H1 (cell line): Measurements from ENCODE around the gene LZTFL1. TPM values are rescaled to one million over a fixed set of nuclear protein-coding genes. Genes with fewer than 3 reads are reported as not detected.

Experiments used
- BACH1 ChIP-seq: IDR thresholded peaks from 2 replicates; pipeline ENCODE4 v1.6.1; 2012; ENCODE audit warnings: low read length, improper control_type of control experiment
- CBX8 ChIP-seq: fragments of 300-800, 300-1000 bp; sonication (generic); IDR thresholded peaks from 2 replicates; pipeline ENCODE4 v1.7.1; 2016; ENCODE audit warnings: low read depth, low read length, borderline replicate concordance
- CHD2 ChIP-seq: IDR thresholded peaks from 2 replicates; pipeline ENCODE4 v1.6.1; 2012; ENCODE audit warnings: low read length, improper control_type of control experiment
- CTBP2 ChIP-seq: IDR thresholded peaks from 2 replicates; pipeline ENCODE4 v1.7.0; 2011; ENCODE audit warnings: borderline replicate concordance, mild to moderate bottlenecking, moderate library complexity, mixed read lengths, low read length; ENCODE audit not compliant: insufficient read depth, insufficient read length
- FOSL1 ChIP-seq: IDR thresholded peaks from 2 replicates; pipeline ENCODE4 v1.6.1; 2011; ENCODE audit warnings: mild to moderate bottlenecking, low read depth, low read length, moderate library complexity; ENCODE audit not compliant: insufficient read depth
- GABPA ChIP-seq: IDR thresholded peaks from 2 replicates; pipeline ENCODE4 v1.6.1; 2011; ENCODE audit warnings: mild to moderate bottlenecking, low read length, moderate library complexity, borderline replicate concordance; ENCODE audit not compliant: insufficient read depth
- GTF2F1 ChIP-seq: IDR thresholded peaks from 2 replicates; pipeline ENCODE4 v1.6.1; 2012; ENCODE audit warnings: low read depth, low read length, improper control_type of control experiment, borderline replicate concordance
- JUND ChIP-seq: IDR thresholded peaks from 2 replicates; pipeline ENCODE4 v1.6.1; 2011; ENCODE audit warnings: mild to moderate bottlenecking, improper control_type of control experiment, low read length
- KDM4A ChIP-seq: IDR thresholded peaks from one replicate; pipeline ENCODE4 v1.7.1; 2012; ENCODE audit warnings: low read depth, mild to moderate bottlenecking, moderate library complexity, low read length, inconsistent platforms; ENCODE audit not compliant: severe bottlenecking
- NANOG ChIP-seq: IDR thresholded peaks from 2 replicates; pipeline ENCODE4 v1.6.1; 2011; ENCODE audit warnings: low read length, low read depth, mild to moderate bottlenecking, inconsistent platforms; ENCODE audit not compliant: insufficient read depth, poor library complexity, severe bottlenecking
- RXRA ChIP-seq: IDR thresholded peaks from 2 replicates; pipeline ENCODE4 v1.6.1; 2011; ENCODE audit warnings: low read depth, mild to moderate bottlenecking, low read length, moderate library complexity; ENCODE audit not compliant: insufficient read depth
- SIX5 ChIP-seq: IDR thresholded peaks from 2 replicates; pipeline ENCODE4 v1.6.1; 2011; ENCODE audit warnings: mild to moderate bottlenecking, low read depth, low read length
- SP1 ChIP-seq: IDR thresholded peaks from 2 replicates; pipeline ENCODE4 v1.6.1; 2011; ENCODE audit warnings: low read depth, low read length
- TAF7 ChIP-seq: optimal IDR thresholded peaks from 2 replicates; pipeline ENCODE3; 2011; ENCODE audit warnings: low read depth, mild to moderate bottlenecking, inconsistent platforms, low read length, moderate library complexity, borderline replicate concordance
- TEAD4 ChIP-seq: IDR thresholded peaks from 2 replicates; pipeline ENCODE4 v1.6.1; 2012; ENCODE audit warnings: low read depth, low read length, inconsistent platforms, mixed read lengths
- polyA plus RNA-seq, 7 experiments: library from polyadenylated mRNA; depleted of rRNA in 3 of 7; stranded (reverse) in 5 of 7; unstranded in 2 of 7; fragments of >200 nt in 5 of 7; fragments of 200-250 nt in 2 of 7; gene quantifications; 1 replicate in 5 of 7; 2 replicates in 1 of 7; 4 replicates in 1 of 7; pipeline versions ENCODE4 v1.2.1 to v1.2.3, GENCODE V29; 2011 to 2013; ENCODE audit warnings: missing spikeins in 2 of 7, mixed read lengths in 2 of 7
- total RNA-seq: library from RNA; stranded (reverse); fragmentation: NEBNext Ultra II Directional; extraction: Animal tissue kit (Norgen Biotek cat#: 25700); gene quantifications from 2 replicates; pipeline ENCODE4 v1.2.1, GENCODE V29; 2021
- TF ChIP-seq, protein P1 (sequence below): IDR thresholded peaks from 2 replicates; pipeline ENCODE4 v1.6.1; 2012; ENCODE audit warnings: inconsistent platforms
- TF ChIP-seq, protein P2 (sequence below): IDR thresholded peaks from 2 replicates; pipeline ENCODE4 v1.6.1; 2012; ENCODE audit warnings: inconsistent platforms
- TF ChIP-seq, protein P3 (sequence below): IDR thresholded peaks from 2 replicates; pipeline ENCODE4 v1.6.1; 2012; ENCODE audit warnings: low read length, inconsistent platforms
- TF ChIP-seq, protein P4 (sequence below): IDR thresholded peaks from 2 replicates; pipeline ENCODE4 v1.6.1; 2011; ENCODE audit warnings: low read length, improper control_type of control experiment

Gene LZTFL1
- total and polyA plus RNA-seq, 2 of the 8 experiments (the other 6 are each of a cell fraction or from before 2014, with no cell fraction given) = 8.7 to 11.5 TPM

DNA sequence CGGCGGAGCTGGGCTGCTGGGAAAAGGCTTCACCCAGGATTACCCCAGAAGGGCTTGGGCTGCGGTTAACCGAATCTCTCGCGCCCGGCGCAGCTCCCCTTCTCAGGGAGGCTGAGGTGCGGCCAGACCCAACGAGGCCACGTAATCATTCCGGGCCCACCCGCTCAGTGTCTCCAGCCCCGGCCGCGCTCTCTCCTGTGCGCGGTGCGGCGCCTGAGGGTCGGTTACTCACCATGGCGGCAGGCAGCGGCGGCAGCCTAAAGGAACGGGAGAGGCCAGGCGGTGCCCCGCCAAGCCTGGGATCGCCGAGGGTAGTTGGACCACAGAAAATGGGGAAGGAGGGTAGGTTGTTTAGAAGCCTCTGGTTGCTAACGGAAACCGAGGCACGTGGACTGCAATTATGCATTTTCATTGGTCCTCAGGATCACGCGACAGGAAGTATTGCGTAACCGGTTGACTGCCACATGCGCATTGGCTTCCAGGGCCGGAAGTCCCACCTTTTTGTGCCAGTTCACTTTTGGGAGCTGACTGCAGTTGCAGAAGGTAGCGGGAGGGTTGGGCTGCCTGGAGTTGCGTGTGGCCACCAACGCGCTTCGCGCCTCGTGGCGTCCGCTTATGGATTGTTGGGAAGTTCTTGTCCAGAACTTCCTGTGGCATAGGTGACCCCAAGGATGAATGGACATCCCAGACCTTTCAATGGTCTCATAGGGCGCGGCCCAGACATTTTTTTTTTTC is at the start of gene LZTFL1 (continued):
- no peak for TF ChIP-seq SIX5
- TF ChIP-seq, protein P1, sequence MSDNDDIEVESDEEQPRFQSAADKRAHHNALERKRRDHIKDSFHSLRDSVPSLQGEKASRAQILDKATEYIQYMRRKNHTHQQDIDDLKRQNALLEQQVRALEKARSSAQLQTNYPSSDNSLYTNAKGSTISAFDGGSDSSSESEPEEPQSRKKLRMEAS = peak; percentile 97
- TF ChIP-seq TAF7 = no peak
- no peak for TF ChIP-seq GTF2F1
- TF ChIP-seq BACH1 = no peak
- TF ChIP-seq, protein P2, sequence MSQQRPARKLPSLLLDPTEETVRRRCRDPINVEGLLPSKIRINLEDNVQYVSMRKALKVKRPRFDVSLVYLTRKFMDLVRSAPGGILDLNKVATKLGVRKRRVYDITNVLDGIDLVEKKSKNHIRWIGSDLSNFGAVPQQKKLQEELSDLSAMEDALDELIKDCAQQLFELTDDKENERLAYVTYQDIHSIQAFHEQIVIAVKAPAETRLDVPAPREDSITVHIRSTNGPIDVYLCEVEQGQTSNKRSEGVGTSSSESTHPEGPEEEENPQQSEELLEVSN = peak; percentile 90
- no peak for TF ChIP-seq FOSL1
- TF ChIP-seq, protein P3, sequence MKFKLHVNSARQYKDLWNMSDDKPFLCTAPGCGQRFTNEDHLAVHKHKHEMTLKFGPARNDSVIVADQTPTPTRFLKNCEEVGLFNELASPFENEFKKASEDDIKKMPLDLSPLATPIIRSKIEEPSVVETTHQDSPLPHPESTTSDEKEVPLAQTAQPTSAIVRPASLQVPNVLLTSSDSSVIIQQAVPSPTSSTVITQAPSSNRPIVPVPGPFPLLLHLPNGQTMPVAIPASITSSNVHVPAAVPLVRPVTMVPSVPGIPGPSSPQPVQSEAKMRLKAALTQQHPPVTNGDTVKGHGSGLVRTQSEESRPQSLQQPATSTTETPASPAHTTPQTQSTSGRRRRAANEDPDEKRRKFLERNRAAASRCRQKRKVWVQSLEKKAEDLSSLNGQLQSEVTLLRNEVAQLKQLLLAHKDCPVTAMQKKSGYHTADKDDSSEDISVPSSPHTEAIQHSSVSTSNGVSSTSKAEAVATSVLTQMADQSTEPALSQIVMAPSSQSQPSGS = no peak
- no peak for TF ChIP-seq CBX8
- peak; percentile 99 for TF ChIP-seq KDM4A
- no peak for TF ChIP-seq NANOG
- TF ChIP-seq JUND = peak; percentile 75; the same call in 1 of the 2 replicates
- no peak for TF ChIP-seq CTBP2
- TF ChIP-seq TEAD4 = 0 out of 2 replicates have a peak, but pooled peaks have one; percentile 2
- peak; percentile 88 for TF ChIP-seq SP1
- TF ChIP-seq, protein P4, sequence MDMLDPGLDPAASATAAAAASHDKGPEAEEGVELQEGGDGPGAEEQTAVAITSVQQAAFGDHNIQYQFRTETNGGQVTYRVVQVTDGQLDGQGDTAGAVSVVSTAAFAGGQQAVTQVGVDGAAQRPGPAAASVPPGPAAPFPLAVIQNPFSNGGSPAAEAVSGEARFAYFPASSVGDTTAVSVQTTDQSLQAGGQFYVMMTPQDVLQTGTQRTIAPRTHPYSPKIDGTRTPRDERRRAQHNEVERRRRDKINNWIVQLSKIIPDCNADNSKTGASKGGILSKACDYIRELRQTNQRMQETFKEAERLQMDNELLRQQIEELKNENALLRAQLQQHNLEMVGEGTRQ = peak; percentile 98
- TF ChIP-seq RXRA = no peak
- TF ChIP-seq GABPA = peak; percentile 91; the same call in 1 of the 2 replicates
- peak; percentile 79 for TF ChIP-seq CHD2
